HG03196 (cell line): ENCODE measurements around the gene ATP9B.

Experiments
- ATAC-seq: cut with Tn5 transposase; IDR thresholded peaks from one replicate; pipeline ENCODE4 v1.9.1; 2021; ENCODE audit not compliant: unreplicated experiment

The ATP9B gene

GRCh38 chr18:79393635-79394533 is 324.7 kb downstream of the ATP9B start:
- no peak for ATAC-seq

GRCh38 chr18:79394534-79395307 is 325.5 kb downstream of the ATP9B start:
- no peak for ATAC-seq

GRCh38 chr18:79395308-79395640 is 326.1 kb downstream of the ATP9B start:
- ATAC-seq, result no peak

GRCh38 chr18:79395761-79396404 is 326.7 kb downstream of the ATP9B start, which contains the start of gene NFATC1:
Gene NFATC1 (plus strand): TSS chr18:79395930. CDS start chr18:79396225, 295 bp downstream.
- ATAC-seq, result no peak

- no peak for ATAC-seq
These were observed 327.4 kb downstream of the ATP9B start for GRCh38 chr18:79396431-79397246.

GRCh38 chr18:79397247-79397829 is 328.1 kb downstream of the ATP9B start:
- no peak for ATAC-seq

GRCh38 chr18:79397830-79398761 is 328.9 kb downstream of the ATP9B start:
- no peak for ATAC-seq

- ATAC-seq, result no peak
These were observed 330.3 kb downstream of the ATP9B start for GRCh38 chr18:79399275-79400081.

- no peak for ATAC-seq
These were observed 330.9 kb downstream of the ATP9B start for GRCh38 chr18:79400091-79400590.

- ATAC-seq, result no peak
These were observed 331.6 kb downstream of the ATP9B start for GRCh38 chr18:79400591-79401381.

- no peak for ATAC-seq
These were observed 332.5 kb downstream of the ATP9B start for GRCh38 chr18:79401494-79402208.

- ATAC-seq, result no peak
These were observed 333.0 kb downstream of the ATP9B start for GRCh38 chr18:79402209-79402576.

- no peak for ATAC-seq
These were observed 334.0 kb downstream of the ATP9B start for GRCh38 chr18:79402977-79403722.

GRCh38 chr18:79403723-79404566 is 334.8 kb downstream of the ATP9B start:
- no peak for ATAC-seq

- no peak for ATAC-seq
These were observed 335.3 kb downstream of the ATP9B start for GRCh38 chr18:79404567-79404910.
